Activated B cell treated with CpG ODN at 0.5 μM for 24 hours (primary cell): Measurements from ENCODE around the gene JUNB. TPM values are rescaled to one million over a fixed set of nuclear protein-coding genes. Genes with fewer than 3 reads are reported as not detected.

Experiments
- ATAC-seq: fragments of 200-7000 bp; cut with Tn5 transposase; one replicate; pipeline ENCODE4 v1.10.0; 2021; ENCODE audit warnings: low read depth, mild to moderate bottlenecking, moderate library complexity
- CTCF ChIA-PET: fragments of 350-600 bp; sonication (Branson Sonifier 250); formaldehyde crosslinking; loops from one replicate; lab custom pipeline; 2021; ENCODE audit warnings: antibody characterized with exemption; lab: Charles Lee
- POLR2A ChIA-PET: fragments of 350-600 bp; sonication (Branson Sonifier 250); formaldehyde crosslinking; loops from one replicate; lab custom pipeline; 2021; ENCODE audit warnings: antibody characterized with exemption; lab: Charles Lee
- DNase-seq: peaks from one replicate; pipeline ENCODE4 v3.0.0; 2022
- H3K27ac Mint-ChIP-seq: one replicate; pipeline ENCODE4 v1.8.0; 2020; ENCODE audit warnings: mixed read lengths
- H3K27me3 Mint-ChIP-seq: one replicate; pipeline ENCODE4 v1.8.0; 2021; ENCODE audit warnings: mixed read lengths
- H3K36me3 Mint-ChIP-seq: one replicate; pipeline ENCODE4 v1.8.0; 2021; ENCODE audit warnings: low read depth, mixed read lengths
- H3K4me1 Mint-ChIP-seq: one replicate; pipeline ENCODE4 v1.8.0; 2021; ENCODE audit warnings: mixed read lengths
- H3K4me3 Mint-ChIP-seq: one replicate; pipeline ENCODE4 v1.8.0; 2020; ENCODE audit warnings: mild to moderate bottlenecking, mixed read lengths
- H3K9me3 Mint-ChIP-seq: one replicate; pipeline ENCODE4 v1.8.0; 2020; ENCODE audit warnings: mixed read lengths
- intact Hi-C: fragments of 100-400 bp; cut with micrococcal nuclease; formaldehyde crosslinking; loops from one replicate; pipeline ENCODE4 v1.15.1; 2024
- total RNA-seq: library from RNA; stranded (reverse); gene quantifications from 2 replicates; pipeline ENCODE4 v1.2.3, GENCODE V29; 2022
- TF ChIP-seq, protein P1 (sequence below): fragments of 200-600 bp; IDR thresholded peaks from one replicate; pipeline ENCODE4 v1.8.0; 2022; ENCODE audit warnings: antibody characterized with exemption, mild to moderate bottlenecking

The JUNB gene
- total RNA-seq, 1 donor from 2014 or later = 132 TPM

DNA sequence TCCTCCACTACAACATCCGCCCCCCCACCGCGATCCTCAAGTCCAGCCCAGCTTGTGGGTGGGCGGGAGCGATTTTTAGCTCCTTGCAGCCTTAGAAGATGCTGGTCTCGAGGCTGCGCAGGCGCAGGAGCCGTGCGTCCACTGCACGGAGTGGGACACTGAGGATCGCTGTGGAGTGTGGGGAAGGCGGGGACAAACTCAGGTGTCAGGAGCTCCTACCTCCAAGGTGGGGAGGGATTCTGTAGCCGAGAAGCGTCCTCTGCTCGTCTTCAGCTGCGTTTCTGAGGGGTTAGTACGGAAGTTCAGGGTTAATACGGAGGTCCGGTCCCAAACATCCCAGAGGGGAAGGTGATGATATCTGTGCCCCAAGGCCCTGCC lies 43.3 kb downstream of the JUNB start, which contains the start of gene RTBDN:
TSS of gene RTBDN (minus strand) at position 14 of the 378 bp plus-strand sequence. CDS start 4,600 bp downstream, outside the sequence.
- TF ChIP-seq, protein P1, sequence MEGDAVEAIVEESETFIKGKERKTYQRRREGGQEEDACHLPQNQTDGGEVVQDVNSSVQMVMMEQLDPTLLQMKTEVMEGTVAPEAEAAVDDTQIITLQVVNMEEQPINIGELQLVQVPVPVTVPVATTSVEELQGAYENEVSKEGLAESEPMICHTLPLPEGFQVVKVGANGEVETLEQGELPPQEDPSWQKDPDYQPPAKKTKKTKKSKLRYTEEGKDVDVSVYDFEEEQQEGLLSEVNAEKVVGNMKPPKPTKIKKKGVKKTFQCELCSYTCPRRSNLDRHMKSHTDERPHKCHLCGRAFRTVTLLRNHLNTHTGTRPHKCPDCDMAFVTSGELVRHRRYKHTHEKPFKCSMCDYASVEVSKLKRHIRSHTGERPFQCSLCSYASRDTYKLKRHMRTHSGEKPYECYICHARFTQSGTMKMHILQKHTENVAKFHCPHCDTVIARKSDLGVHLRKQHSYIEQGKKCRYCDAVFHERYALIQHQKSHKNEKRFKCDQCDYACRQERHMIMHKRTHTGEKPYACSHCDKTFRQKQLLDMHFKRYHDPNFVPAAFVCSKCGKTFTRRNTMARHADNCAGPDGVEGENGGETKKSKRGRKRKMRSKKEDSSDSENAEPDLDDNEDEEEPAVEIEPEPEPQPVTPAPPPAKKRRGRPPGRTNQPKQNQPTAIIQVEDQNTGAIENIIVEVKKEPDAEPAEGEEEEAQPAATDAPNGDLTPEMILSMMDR = no peak
- Mint-ChIP-seq H3K9me3 (peaks cover 3% of the 10 kb centered on the region), H3K4me1 (peaks cover 34% of the 10 kb centered on the region), H3K4me3 (peak within 1 kb of the TSS; percentile 51), H3K27ac (no peak within 1 kb of the TSS), H3K27me3 (peaks cover 69% of the 10 kb centered on the region), H3K36me3 (no peaks in the 10 kb centered on the region)
- POLR2A ChIA-PET = interaction anchor here (0.6 kb wide), 1 partner anchor 280 kb away, joined by 3 read pairs; no protein-coding TSS in a partner anchor
- CTCF ChIA-PET = no interaction called here
- intact Hi-C loops = no loop called here
- DNase-seq = no peak
- ATAC-seq = no peak

DNA sequence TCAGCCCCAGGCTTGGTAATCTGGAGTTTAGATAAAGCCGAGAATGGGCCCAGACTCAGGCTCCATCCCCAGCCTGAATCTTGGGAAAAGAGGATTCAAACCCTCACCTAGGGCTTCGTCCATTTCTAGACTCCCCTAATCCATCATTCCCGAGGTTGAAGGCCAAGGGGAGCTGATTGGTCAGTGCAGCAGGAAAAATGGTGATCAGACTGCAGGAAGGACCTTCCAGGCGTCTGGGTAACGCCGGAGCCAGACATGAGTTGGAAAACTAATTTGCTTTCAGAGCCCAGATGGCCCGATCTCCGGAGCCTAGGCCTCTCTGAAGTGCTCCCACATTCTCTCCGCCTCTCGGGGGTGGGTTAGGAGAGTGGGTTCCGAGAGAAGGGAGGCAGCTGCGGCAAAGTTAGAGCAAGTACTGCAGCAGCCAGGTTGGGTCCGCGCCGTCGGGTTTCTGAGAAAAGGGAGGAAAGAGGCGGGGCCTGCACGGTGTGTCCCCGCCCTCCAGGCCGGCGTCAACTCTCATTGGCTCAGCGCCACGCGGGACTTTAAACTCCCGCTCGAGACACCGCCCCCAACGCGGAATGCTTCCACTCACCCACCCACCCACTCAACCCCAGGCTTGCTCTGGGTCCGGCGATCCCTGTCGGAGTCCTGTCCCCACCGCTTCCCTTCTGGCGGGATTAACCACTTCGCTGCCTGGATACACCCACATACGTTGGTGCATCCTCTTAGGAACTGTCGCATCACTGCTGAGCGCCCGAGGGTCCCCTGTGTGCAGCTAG lies 43.9 kb downstream of the JUNB start:
- POLR2A ChIA-PET = interaction anchor here (0.6 kb wide), 1 partner anchor 281 kb away, joined by 3 read pairs; no protein-coding TSS in a partner anchor
- ATAC-seq = no peak
- H3K36me3 Mint-ChIP-seq = no peaks in the 10 kb centered on the region
- peaks cover 67% of the 10 kb centered on the region for H3K27me3 Mint-ChIP-seq
- H3K4me1 Mint-ChIP-seq = peaks cover 36% of the 10 kb centered on the region
- no peak for DNase-seq
- H3K9me3 Mint-ChIP-seq = peaks cover 3% of the 10 kb centered on the region
- CTCF ChIA-PET = no interaction called here
- no peak overlapping the region for H3K27ac Mint-ChIP-seq
- TF ChIP-seq, protein P1 = no peak
- intact Hi-C loops = loop anchor here (5.0 kb wide), 1 partner anchor 267 kb away; the partner anchor contains the start of gene LYL1
- no peak overlapping the region for H3K4me3 Mint-ChIP-seq

DNA sequence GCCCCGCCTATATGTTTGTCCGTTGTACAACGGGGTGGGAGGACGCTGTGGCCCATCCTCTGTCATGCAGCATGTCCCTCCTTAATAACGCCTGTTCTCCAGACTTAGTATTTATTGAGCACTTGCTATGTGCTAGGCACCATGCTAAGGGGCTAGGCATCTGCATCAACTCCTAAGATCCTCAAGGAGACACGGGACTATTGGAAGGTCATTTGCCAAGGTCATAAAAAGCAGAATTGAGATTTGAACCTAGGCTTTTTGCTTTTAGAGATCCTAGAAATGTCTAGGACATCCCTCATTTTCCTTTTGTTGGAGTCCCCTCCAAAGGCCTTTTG lies 45.2 kb downstream of the JUNB start:
- intact Hi-C loops = loop anchor here (5.0 kb wide), 1 partner anchor 266 kb away; the partner anchor contains the start of gene LYL1
- ATAC-seq (no peak), DNase-seq (no peak)
- H3K27ac Mint-ChIP-seq = no peak overlapping the region
- H3K4me1 Mint-ChIP-seq = peaks cover 48% of the 10 kb centered on the region
- H3K9me3 Mint-ChIP-seq = peaks cover 3% of the 10 kb centered on the region
- ChIA-PET CTCF (interaction anchor here (1.0 kb wide), 1 partner anchor 70 kb away, joined by 3 read pairs; no protein-coding TSS in a partner anchor), POLR2A (interaction anchor here (1.3 kb wide), 1 partner anchor 45 kb away, joined by 3 read pairs; the partner anchor contains the start of gene JUNB)
- H3K27me3 Mint-ChIP-seq = peaks cover 68% of the 10 kb centered on the region
- TF ChIP-seq, protein P1 = no peak
- no peak overlapping the region for H3K4me3 Mint-ChIP-seq
- no peaks in the 10 kb centered on the region for H3K36me3 Mint-ChIP-seq

DNA sequence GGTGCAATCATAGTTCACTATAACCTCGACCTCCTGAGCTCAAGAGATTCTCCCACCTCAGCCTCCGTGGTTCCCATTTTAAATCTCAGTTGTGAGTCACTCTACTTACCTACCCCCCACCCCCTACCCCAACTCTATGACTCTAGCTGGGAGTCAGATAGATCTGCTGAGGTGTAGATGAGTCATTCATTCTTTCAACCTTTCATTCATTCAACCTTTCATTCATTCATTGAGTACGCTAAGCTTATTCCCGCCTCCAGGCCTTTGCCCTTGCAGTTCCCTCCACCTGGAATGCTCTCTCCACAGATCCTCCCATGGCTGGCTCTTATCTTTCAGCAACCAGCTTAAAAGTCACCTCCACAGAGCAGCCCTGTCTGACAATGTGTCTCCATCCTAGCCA lies 45.9 kb downstream of the JUNB start:
- ATAC-seq (no peak), DNase-seq (no peak)
- Mint-ChIP-seq H3K27me3 (peaks cover 66% of the 10 kb centered on the region), H3K9me3 (peaks cover 3% of the 10 kb centered on the region), H3K36me3 (no peaks in the 10 kb centered on the region), H3K4me1 (peaks cover 53% of the 10 kb centered on the region), H3K4me3 (no peak overlapping the region), H3K27ac (no peak overlapping the region)
- intact Hi-C loops = loop anchor here (5.0 kb wide), 1 partner anchor 265 kb away; the partner anchor contains the start of gene LYL1
- ChIA-PET CTCF (interaction anchor here (0.7 to 1.0 kb wide), 3 partner anchors 10 to 71 kb away, joined by 3 read pairs; no protein-coding TSS in a partner anchor), POLR2A (interaction anchor here (0.5 to 1.3 kb wide), 4 partner anchors 46 to 155 kb away, joined by 3 to 4 read pairs (median 4); partner anchors contain the start of gene JUNB)
- TF ChIP-seq, protein P1 = no peak
